ENCODE data around the gene ETNK2. TPM values are rescaled to one million over a fixed set of nuclear protein-coding genes. Genes with fewer than 3 reads are reported as not detected.

The ETNK2 gene
- total RNA-seq, 1 donor from 2014 or later, result 5.0 TPM

GRCh38 chr1:204150702-204151551 is 917 bp downstream of the ETNK2 start:
- no peaks in the 10 kb centered on the region for H3K36me3 Mint-ChIP-seq (ENCODE audit: unreplicated experiment)
- H3K4me3 Mint-ChIP-seq (ENCODE audit: unreplicated experiment), result peak overlapping the region; percentile 59
- no peak for TF ChIP-seq CTCF (IDR thresholded peaks at IDR 0.05; ENCODE audit: partially characterized antibody, unreplicated experiment)
- DNase-seq, result peak; percentile 51
- H3K4me1 Mint-ChIP-seq (ENCODE audit: low read depth, unreplicated experiment), result no peaks in the 10 kb centered on the region
- peaks cover 19% of the 10 kb centered on the region for H3K27me3 Mint-ChIP-seq (ENCODE audit: unreplicated experiment)
- no peak overlapping the region for H3K27ac Mint-ChIP-seq (ENCODE audit: unreplicated experiment)
- peaks cover 5% of the 10 kb centered on the region for H3K9me3 Mint-ChIP-seq (ENCODE audit: unreplicated experiment)

GRCh38 chr1:204149635-204150565 is 1.9 kb downstream of the ETNK2 start:
- TF ChIP-seq CTCF (IDR thresholded peaks at IDR 0.05; ENCODE audit: partially characterized antibody, unreplicated experiment), result no peak
- H3K36me3 Mint-ChIP-seq (ENCODE audit: unreplicated experiment), result no peaks in the 10 kb centered on the region
- peaks cover 1% of the 10 kb centered on the region for H3K9me3 Mint-ChIP-seq (ENCODE audit: unreplicated experiment)
- H3K27me3 Mint-ChIP-seq (ENCODE audit: unreplicated experiment), result peaks cover 19% of the 10 kb centered on the region
- no peak for DNase-seq
- no peak overlapping the region for H3K27ac Mint-ChIP-seq (ENCODE audit: unreplicated experiment)
- H3K4me1 Mint-ChIP-seq (ENCODE audit: low read depth, unreplicated experiment), result no peaks in the 10 kb centered on the region
- H3K4me3 Mint-ChIP-seq (ENCODE audit: unreplicated experiment), result peak overlapping the region; percentile 46

GRCh38 chr1:204149107-204149506 is 2.7 kb downstream of the ETNK2 start:
- DNase-seq, result no peak
- no peaks in the 10 kb centered on the region for H3K4me1 Mint-ChIP-seq (ENCODE audit: low read depth, unreplicated experiment)
- H3K27me3 Mint-ChIP-seq (ENCODE audit: unreplicated experiment), result peaks cover 19% of the 10 kb centered on the region
- peaks cover 1% of the 10 kb centered on the region for H3K9me3 Mint-ChIP-seq (ENCODE audit: unreplicated experiment)
- no peak overlapping the region for H3K27ac Mint-ChIP-seq (ENCODE audit: unreplicated experiment)
- H3K36me3 Mint-ChIP-seq (ENCODE audit: unreplicated experiment), result no peaks in the 10 kb centered on the region
- no peak overlapping the region for H3K4me3 Mint-ChIP-seq (ENCODE audit: unreplicated experiment)
- TF ChIP-seq CTCF (IDR thresholded peaks at IDR 0.05; ENCODE audit: partially characterized antibody, unreplicated experiment), result no peak

- Mint-ChIP-seq H3K4me1 (ENCODE audit: low read depth, unreplicated experiment) (no peaks in the 10 kb centered on the region), H3K27ac (ENCODE audit: unreplicated experiment) (no peak overlapping the region), H3K4me3 (ENCODE audit: unreplicated experiment) (no peak overlapping the region), H3K9me3 (ENCODE audit: unreplicated experiment) (peaks cover 1% of the 10 kb centered on the region), H3K27me3 (ENCODE audit: unreplicated experiment) (peaks cover 19% of the 10 kb centered on the region), H3K36me3 (ENCODE audit: unreplicated experiment) (no peaks in the 10 kb centered on the region)
- TF ChIP-seq CTCF (IDR thresholded peaks at IDR 0.05; ENCODE audit: partially characterized antibody, unreplicated experiment), result no peak
- DNase-seq, result no peak
These were observed 4.1 kb downstream of the ETNK2 start for GRCh38 chr1:204147406-204148383.
